Endodermal cell (in vitro differentiated cells): ENCODE measurements around the gene EXOG. TPM values are rescaled to one million over a fixed set of nuclear protein-coding genes. Genes with fewer than 3 reads are reported as not detected.

Experiments
- DNase-seq: peaks from one replicate; pipeline ENCODE4 v3.0.0-alpha.2; 2017
- H3K27ac ChIP-seq: 2 replicates; pipeline ENCODE4 v1.5.1; 2013; ENCODE audit warnings: mild to moderate bottlenecking, low read depth, low read length, moderate library complexity
- H3K27me3 ChIP-seq: 2 replicates; pipeline ENCODE4 v1.6.1; 2013; ENCODE audit warnings: mild to moderate bottlenecking, low read length, moderate library complexity; ENCODE audit not compliant: insufficient read depth, control insufficient read depth, poor library complexity, severe bottlenecking
- H3K36me3 ChIP-seq: 2 replicates; pipeline ENCODE4 v1.7.0; 2013; ENCODE audit warnings: mild to moderate bottlenecking, low read length, moderate library complexity; ENCODE audit not compliant: control insufficient read depth, insufficient read depth
- H3K4me1 ChIP-seq: one replicate; pipeline ENCODE4 v1.7.0; 2013; ENCODE audit warnings: low read length; ENCODE audit not compliant: control insufficient read depth, insufficient read depth
- H3K4me3 ChIP-seq: 2 replicates; pipeline ENCODE4 v1.5.1; 2013; ENCODE audit warnings: mild to moderate bottlenecking, low read length, moderate library complexity
- H3K9ac ChIP-seq: 2 replicates; pipeline ENCODE4 v1.6.1; 2013; ENCODE audit warnings: mild to moderate bottlenecking, low read length, moderate library complexity; ENCODE audit not compliant: poor library complexity, severe bottlenecking; ENCODE audit errors: extremely low read depth
- H3K9me3 ChIP-seq: 2 replicates; pipeline ENCODE4 v1.6.1; 2013; ENCODE audit warnings: mild to moderate bottlenecking, low read length, moderate library complexity; ENCODE audit not compliant: control insufficient read depth
- H3K27ac Mint-ChIP-seq: 2 replicates; pipeline ENCODE4 v1.8.0; 2020; ENCODE audit warnings: mixed read lengths
- H3K27me3 Mint-ChIP-seq: 2 replicates; pipeline ENCODE4 v1.8.0; 2021; ENCODE audit warnings: mild to moderate bottlenecking, mixed read lengths; ENCODE audit not compliant: insufficient read depth
- H3K36me3 Mint-ChIP-seq: 2 replicates; pipeline ENCODE4 v1.8.0; 2020; ENCODE audit warnings: low read depth, mixed read lengths
- H3K4me1 Mint-ChIP-seq: 2 replicates; pipeline ENCODE4 v1.8.0; 2020; ENCODE audit warnings: mixed read lengths
- H3K4me3 Mint-ChIP-seq: 2 replicates; pipeline ENCODE4 v1.8.0; 2020; ENCODE audit warnings: mild to moderate bottlenecking, moderate library complexity, mixed read lengths
- H3K9me3 Mint-ChIP-seq: 2 replicates; pipeline ENCODE4 v1.8.0; 2020; ENCODE audit warnings: mild to moderate bottlenecking, mixed read lengths
- CTCF ChIP-seq: fragments of 200-600 bp; sonication (generic); conservative IDR thresholded peaks from 2 replicates; pipeline ENCODE4 v1.5.0; 2021; ENCODE audit warnings: antibody characterized with exemption, mild to moderate bottlenecking
- WGBS, 2 experiments: methylation state at CpG; one replicate each; pipeline versions ENCODE4 v1.1.5 to v1.1.7; 2013; ENCODE audit warnings: missing lambda C conversion rate in 2 of 2, mixed read lengths in 1 of 2; ENCODE audit not compliant: insufficient coverage in 1 of 2, insufficient read length in 1 of 2; 5-methylcytosine and 5-hydroxymethylcytosine counted together
- total RNA-seq, 2 donors: library from RNA; stranded (reverse); fragmentation: NEBNext Ultra II Directional in 1 of 2; extraction: Animal tissue kit (Norgen Biotek cat#: 25700) in 1 of 2; gene quantifications; 2 replicates in 1 of 2; 3 replicates in 1 of 2; pipeline ENCODE4 v1.2.1, GENCODE V29; 2021

The EXOG gene
- total RNA-seq, 2 donors from 2014 or later = 11.9 to 13.8 TPM

DNA sequence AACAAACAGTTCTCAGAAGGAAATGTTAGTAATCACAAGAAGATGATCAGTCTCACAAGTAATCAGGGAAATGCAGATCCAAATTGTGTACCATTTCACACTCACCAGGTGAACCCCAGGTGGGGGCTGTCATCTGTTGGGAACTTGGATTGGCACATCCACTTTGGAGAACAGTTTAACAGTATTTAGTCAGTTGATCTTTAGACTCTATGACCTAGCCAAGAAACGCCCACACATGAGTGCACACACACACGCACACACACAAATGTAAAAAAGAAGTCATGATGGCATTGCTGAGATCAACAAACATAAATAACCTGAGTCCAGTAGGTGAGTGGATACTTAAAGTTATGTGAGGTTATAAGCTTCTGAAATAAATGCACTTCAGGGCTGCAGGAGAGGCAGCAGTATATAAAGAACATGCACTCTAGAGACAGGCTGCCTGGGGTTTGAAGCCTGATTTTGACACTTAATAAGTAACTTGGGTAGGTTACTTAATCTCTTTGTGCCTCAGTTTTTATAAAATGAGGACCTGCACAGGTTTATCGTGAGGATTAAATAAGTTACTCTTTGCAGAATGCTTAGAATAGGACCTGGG is 24.8 kb upstream of the EXOG start:
- Histone ChIP-seq H3K9ac (no peak overlapping the region), H3K4me1 (no peaks in the 10 kb centered on the region), H3K27ac (no peak overlapping the region), H3K27me3 (no peaks in the 10 kb centered on the region), H3K9me3 (peaks cover 49% of the 10 kb centered on the region), H3K4me3 (no peak overlapping the region), H3K36me3 (peaks cover 11% of the 10 kb centered on the region)
- Mint-ChIP-seq H3K4me1 (peaks cover 12% of the 10 kb centered on the region), H3K27ac (no peak overlapping the region), H3K27me3 (no peaks in the 10 kb centered on the region), H3K36me3 (peaks cover 41% of the 10 kb centered on the region), H3K4me3 (no peak overlapping the region), H3K9me3 (peaks cover 41% of the 10 kb centered on the region)
- TF ChIP-seq CTCF = no peak
- 94 to 100% methylated on average over 3 of the region's 3 CpGs for WGBS, 2 experiments
- no peak for DNase-seq

- H3K9ac ChIP-seq = no peak overlapping the region
- Mint-ChIP-seq H3K27ac (no peak overlapping the region), H3K9me3 (peaks cover 32% of the 10 kb centered on the region)
Measured at GRCh38 chr3:38472342-38472741, 23.8 kb upstream of the EXOG start.

GRCh38 chr3:38473229-38473628 is 22.9 kb upstream of the EXOG start:
- no peak overlapping the region for H3K27ac ChIP-seq
- no peak for TF ChIP-seq CTCF
- no peaks in the 10 kb centered on the region for H3K27me3 Mint-ChIP-seq
- no peak overlapping the region for H3K9ac ChIP-seq
- no peaks in the 10 kb centered on the region for H3K27me3 ChIP-seq
- H3K4me3 ChIP-seq = no peak overlapping the region
- H3K9me3 Mint-ChIP-seq = peaks cover 25% of the 10 kb centered on the region
- peaks cover 13% of the 10 kb centered on the region for H3K36me3 ChIP-seq
- H3K36me3 Mint-ChIP-seq = peaks cover 33% of the 10 kb centered on the region
- peak overlapping the region; percentile 32 for H3K27ac Mint-ChIP-seq
- H3K4me1 ChIP-seq = no peaks in the 10 kb centered on the region
- H3K9me3 ChIP-seq = peaks cover 35% of the 10 kb centered on the region
- H3K4me1 Mint-ChIP-seq = peaks cover 13% of the 10 kb centered on the region
- 95 to 99% methylated on average over 2 of the region's 2 CpGs for WGBS, 2 experiments
- no peak for DNase-seq
- no peak overlapping the region for H3K4me3 Mint-ChIP-seq

More at GRCh38 chr3:38472342-38472741, 23.8 kb upstream of the EXOG start:
- Mint-ChIP-seq H3K27me3 (no peaks in the 10 kb centered on the region), H3K4me1 (peaks cover 13% of the 10 kb centered on the region), H3K4me3 (no peak overlapping the region), H3K36me3 (peaks cover 35% of the 10 kb centered on the region)
- H3K4me3 ChIP-seq = no peak overlapping the region
- H3K27me3 ChIP-seq = no peaks in the 10 kb centered on the region
- peaks cover 11% of the 10 kb centered on the region for H3K36me3 ChIP-seq
- no peak for DNase-seq
- TF ChIP-seq CTCF = no peak
- H3K27ac ChIP-seq = no peak overlapping the region
- 96 to 100% methylated on average over 1 of the region's 1 CpG for WGBS, 2 experiments
- H3K9me3 ChIP-seq = peaks cover 39% of the 10 kb centered on the region
- no peaks in the 10 kb centered on the region for H3K4me1 ChIP-seq
